ENCODE results near the gene TMEM209.
"Not testable (repeated sequence)": the region's sequence is repeated elsewhere in the genome, so short reads cannot be mapped to it uniquely, and the experiment has no call there.

The TMEM209 gene

DNA sequence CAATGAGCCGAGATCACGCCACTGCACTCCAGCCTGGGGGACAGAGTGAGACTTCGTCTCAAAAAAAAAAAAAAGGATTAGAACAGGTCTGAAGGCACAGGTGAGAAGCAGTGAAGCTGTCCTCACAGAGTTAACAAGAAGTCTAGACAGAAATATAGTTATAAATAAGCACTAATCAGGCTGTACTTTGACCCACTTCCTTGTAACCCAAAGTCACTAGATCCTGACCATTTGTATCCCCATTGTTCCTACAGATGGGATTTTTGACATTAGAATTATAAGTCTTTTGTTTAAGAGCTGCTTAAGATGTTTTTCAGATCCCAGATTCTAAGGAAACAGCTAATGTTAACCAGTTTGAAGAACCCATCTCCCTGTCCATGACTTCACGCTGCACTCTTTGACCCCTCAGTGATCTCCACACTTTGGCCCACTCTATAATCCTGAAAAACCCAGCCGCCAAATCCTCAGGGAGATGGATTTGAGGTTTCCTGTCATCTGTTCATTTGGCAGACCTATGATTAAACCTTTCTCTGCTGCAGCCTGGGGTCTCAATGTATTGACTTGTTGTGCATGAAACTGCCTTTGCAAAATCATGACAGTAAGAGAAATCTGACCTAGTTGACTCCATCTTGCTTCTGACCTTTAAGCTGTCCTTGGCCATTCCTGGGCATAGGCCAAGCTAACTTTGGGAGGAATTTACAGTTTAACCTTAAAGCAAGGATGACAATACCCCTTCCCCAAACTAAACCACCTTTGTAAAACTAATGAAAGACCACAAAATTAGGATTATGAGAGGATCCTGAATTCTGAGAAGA, 13.8 kb upstream of the TMEM209 start:
- in situ Hi-C loops (cut with MboI; ENCODE audit: low sequenced_read_pairs): no loop called here

GRCh38 chr7:130216750-130217149, 11.5 kb upstream of the TMEM209 start:
- in situ Hi-C loops (cut with MboI; ENCODE audit: low sequenced_read_pairs): no loop called here

GRCh38 chr7:130216025-130216424, 10.8 kb upstream of the TMEM209 start:
- in situ Hi-C loops (cut with MboI; ENCODE audit: low sequenced_read_pairs): no loop called here

GRCh38 chr7:130213828-130214227, 8.6 kb upstream of the TMEM209 start:
- in situ Hi-C loops (cut with MboI; ENCODE audit: low sequenced_read_pairs): no loop called here

DNA sequence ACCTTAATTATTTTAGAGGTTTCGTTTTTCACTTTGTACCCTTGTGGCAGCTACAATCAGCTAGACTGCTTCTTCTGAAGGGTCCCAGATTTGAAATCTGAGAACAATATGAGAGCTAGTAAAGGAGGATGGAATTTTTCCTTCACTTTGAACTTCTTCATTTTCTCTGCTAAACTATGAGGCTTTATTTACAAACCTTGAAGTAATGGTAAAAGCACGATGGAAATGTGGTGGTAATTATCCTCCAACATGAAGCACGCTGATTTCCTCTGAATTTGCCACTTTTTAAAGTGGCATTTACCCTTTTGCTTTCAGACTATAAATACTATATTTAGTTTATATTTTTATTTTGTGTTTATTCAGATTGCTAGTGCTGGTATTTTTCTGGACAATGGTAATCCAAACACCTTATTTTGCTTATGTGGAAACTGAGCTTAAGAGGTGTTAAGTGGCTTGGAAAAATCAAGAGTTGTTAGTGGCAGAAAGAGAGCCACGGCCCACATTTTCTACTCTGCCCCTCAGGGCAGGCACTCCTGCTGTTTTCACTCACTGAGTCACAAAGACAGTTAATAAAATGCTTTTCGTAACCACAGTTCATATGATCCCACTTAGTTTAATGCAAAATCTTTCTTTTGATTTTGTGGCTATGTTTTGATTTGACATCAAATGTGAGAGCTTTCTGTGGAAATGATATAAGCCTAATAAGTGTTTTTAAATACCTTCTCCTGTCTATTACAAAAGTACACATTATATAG, 5.2 kb upstream of the TMEM209 start:
- in situ Hi-C loops (cut with MboI; ENCODE audit: low sequenced_read_pairs): no loop called here

GRCh38 chr7:130208516-130208915, 3.3 kb upstream of the TMEM209 start:
- in situ Hi-C loops (cut with MboI; ENCODE audit: low sequenced_read_pairs): no loop called here

DNA sequence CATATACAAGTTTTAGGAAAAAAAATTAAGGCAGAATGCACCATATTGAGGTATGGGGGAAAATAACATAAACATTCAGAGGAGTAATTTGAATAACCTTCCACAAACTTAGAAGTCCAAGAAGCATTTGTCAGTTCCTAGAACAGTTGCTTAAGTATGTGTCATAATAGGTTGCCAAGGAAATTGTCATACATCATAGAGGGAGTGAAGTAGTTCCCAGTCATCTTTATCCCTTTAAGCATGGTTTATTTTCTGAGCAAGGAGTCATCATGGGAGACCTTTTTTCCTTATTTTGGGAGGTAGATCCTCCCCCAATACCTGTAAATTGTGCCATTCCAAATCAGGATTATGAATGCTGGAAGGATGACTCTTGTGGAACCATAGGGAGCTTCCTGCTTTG, 2.4 kb upstream of the TMEM209 start, which contains the start of gene SSMEM1:
SSMEM1 (plus strand) TSS at position 219 of the 400 bp plus-strand sequence; CDS start at position 270, 51 bp downstream.
- in situ Hi-C loops (cut with MboI; ENCODE audit: low sequenced_read_pairs): no loop called here

DNA sequence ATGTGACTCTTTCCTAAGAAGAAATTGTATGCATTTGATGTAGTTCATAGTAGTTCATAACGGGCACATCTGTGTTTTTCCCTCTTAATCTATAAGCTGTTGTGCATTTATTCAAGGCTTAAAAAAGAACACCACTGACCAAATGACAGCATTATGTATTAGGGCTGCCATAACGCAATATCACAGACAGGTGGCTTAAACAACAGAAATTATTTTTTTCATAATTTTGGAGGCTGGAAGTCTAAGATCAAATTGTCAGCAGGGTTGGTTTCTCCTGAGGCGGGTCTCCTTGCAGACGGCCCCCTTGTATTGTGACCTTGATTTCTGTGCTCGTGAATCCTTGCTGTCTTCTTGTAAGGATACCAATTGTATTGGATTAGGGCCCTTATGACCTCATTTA, 1.8 kb upstream of the TMEM209 start:
- in situ Hi-C loops (cut with MboI; ENCODE audit: low sequenced_read_pairs): no loop called here

DNA sequence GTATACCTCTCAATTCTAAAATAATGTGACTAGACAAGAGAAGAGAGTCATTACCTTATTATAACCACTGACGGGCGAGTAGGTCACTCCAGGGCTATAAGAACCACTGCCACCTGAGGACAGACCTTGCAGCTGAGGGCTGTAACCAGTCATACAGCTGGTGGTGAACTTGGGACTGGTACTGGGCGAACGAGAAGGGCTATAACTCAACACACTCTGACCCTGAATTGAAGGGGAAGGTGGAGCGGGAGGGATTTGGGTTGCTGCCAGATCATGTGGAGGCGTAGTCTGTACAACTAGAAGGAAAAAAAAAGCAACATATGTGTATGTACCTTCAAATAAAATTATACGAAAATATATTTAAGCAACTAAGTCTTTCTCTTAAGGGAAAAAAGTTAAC, 3.4 kb downstream of the TMEM209 start:
- in situ Hi-C loops (cut with MboI; ENCODE audit: low sequenced_read_pairs): no loop called here

- in situ Hi-C loops (cut with MboI; ENCODE audit: low sequenced_read_pairs): no loop called here
Observed at GRCh38 chr7:130197094-130197493, 8.1 kb downstream of the TMEM209 start.

DNA sequence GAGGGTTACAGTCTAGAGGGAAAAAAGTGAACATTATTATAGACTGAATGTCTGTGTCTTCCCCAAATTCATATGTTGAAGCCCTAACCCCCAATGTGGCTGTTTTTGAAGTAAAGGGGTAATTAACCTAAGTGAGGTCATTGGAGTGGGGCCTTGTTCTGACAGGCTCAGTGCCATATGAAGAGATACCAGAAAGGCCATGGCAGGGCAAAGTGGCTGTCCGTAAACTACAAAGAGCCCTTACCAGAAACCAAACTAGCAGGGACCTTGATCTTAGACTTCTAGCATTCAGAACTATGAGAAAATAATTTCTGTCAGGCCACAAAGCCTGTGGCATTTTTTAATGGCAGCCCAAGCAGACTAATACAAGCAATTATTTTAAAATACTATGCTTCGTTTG, 8.7 kb downstream of the TMEM209 start:
- in situ Hi-C loops (cut with MboI; ENCODE audit: low sequenced_read_pairs): no loop called here

- in situ Hi-C loops (cut with MboI; ENCODE audit: low sequenced_read_pairs): no loop called here
Observed at GRCh38 chr7:130195396-130195795, 9.8 kb downstream of the TMEM209 start.

- in situ Hi-C loops (cut with MboI; ENCODE audit: low sequenced_read_pairs): no loop called here
Observed at GRCh38 chr7:130191791-130192190, 13.4 kb downstream of the TMEM209 start.

GRCh38 chr7:130189343-130189742, 15.9 kb downstream of the TMEM209 start:
- in situ Hi-C loops (cut with MboI; ENCODE audit: low sequenced_read_pairs): no loop called here

DNA sequence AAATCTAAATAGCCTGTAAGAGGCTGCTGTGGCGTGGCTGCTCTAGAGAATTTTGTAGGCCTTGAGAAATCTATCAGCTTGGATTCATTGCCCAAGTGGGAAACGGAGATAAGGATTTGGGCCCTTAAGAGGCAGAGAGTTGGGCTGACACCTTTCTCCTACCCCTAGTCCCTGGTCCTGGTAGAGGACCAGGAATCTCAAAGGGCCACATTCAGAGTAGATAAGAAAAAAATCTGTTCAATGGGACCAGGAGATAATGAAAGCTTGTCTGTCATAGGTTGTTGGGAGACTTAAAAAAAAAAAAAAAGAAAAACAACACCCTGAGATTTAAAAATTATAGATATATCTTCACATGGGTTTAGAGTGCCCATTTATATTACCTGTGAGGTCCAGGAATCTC, 17.8 kb downstream of the TMEM209 start:
- in situ Hi-C loops (cut with MboI; ENCODE audit: low sequenced_read_pairs): no loop called here

DNA sequence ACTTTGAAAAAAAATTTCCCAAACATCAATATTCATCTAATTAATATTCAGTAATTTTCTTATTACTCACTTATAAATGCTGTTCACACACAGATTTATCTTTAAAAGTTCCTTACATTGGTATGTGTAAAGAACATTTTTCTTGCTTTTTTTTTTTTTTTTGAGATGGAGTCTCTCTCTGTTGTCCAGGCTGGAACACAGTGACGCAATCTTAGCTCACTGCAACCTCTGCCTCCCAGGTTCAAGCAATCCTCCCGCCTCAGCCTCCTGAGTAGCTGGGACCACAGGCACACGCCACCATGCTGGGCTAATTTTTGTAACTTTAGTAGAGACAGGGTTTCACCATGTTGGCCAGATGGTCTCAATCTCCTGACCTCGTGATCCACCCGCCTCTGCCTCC, 20.9 kb downstream of the TMEM209 start:
- in situ Hi-C loops (cut with MboI; ENCODE audit: low sequenced_read_pairs): not testable (repeated sequence)

DNA sequence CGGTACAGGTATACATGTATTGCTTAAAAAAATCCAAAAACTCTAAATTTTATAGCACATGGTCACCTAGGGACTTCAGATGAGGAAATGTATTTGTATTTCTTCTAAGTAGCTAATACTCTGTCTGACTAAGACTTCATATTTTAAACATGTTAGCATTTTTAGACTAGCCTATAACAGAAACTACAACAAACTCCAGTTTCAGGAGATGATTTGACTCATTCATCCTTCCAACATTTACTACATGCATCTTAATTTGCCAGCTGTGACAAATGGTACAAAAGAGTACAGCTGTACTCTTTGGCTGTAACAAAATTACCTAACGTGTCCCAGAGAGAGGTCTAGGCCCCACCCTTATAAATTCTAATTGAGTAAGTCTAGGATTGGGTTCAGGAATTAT, 22.2 kb downstream of the TMEM209 start:
- in situ Hi-C loops (cut with MboI; ENCODE audit: low sequenced_read_pairs): no loop called here

DNA sequence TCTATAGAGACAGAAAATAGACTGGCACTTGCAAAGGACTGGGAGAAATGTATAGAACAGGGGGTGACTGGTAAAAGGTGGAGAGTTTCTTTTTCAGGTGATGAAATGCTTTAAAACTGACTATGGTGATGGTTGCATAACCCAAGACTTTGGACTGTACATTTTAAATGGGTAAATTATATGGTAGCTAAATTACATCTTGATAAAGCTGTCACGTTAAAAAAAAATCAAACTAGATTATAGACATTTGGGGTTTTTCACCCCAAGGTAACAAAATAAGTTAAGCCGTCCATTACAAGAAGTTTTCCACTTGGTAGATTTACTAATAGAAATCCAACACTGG, 24.0 kb downstream of the TMEM209 start:
- in situ Hi-C loops (cut with MboI; ENCODE audit: low sequenced_read_pairs): no loop called here

DNA sequence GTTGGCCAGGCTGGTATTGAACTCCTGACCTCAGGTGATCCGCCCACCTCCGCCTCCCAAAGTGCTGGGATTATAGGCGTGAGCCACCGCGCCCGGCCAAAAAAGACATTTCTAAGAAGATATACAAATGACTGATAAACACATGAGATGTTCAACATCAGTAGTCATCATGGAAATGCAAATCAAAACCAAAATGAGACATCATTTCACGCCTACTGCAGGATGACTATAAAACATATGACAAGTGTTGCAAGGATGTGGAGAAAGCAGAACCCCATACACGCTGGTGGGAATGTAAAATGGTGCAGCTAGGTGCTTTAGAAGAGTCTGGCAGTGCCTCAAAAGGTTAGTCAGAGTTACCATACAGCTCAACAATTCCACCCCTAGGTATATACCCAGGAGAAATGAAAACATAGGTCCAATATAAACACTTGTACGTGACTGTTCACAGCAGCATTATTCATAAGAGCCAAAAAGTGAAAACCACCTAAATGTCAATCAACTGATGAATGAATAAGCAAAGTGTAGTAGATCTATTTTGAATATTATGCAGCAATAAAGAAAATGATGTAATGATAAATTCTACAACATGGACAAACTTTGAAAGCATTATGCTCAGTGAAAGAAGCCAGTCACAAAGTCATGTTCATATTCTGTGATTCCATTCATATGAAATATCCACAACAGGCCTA, 24.5 kb downstream of the TMEM209 start:
- in situ Hi-C loops (cut with MboI; ENCODE audit: low sequenced_read_pairs): no loop called here

DNA sequence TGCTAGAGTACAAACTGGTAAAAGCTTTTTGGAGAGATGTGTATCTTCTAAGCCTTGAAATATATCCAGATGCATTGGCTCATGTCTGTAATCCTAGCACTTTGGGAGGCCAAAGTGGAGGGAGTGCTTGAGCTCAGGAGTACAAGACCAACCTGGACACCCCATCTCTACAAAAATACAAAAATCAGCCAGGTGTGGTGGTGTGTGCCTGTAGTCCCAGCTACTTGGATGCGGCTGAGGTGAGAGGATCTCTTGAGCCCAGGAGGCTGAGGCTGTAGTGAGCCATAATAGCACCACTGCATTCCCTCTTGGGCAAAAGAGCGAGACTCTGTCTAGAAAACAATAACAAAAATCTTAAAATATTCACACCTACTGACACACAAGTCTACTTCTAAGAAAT, 25.6 kb downstream of the TMEM209 start:
- in situ Hi-C loops (cut with MboI; ENCODE audit: low sequenced_read_pairs): no loop called here

DNA sequence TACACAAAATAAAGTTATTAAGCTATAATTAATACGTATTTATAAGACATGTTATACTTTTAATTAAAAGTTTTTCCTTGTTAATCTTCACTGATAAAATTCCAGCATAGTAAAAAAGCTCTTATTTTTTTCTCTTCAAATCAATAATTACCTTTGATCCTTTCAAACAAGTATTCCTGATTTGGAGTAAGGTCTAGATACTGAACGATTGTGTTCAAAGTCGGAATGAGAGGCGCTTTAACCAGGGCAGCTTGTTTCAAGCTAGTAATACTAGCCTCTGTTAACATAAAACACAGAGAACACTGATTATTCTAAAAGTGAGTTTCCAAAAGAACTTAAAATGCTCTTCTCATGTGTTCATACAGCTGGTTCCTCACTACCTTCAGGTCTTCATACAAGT, 27.0 kb downstream of the TMEM209 start:
- in situ Hi-C loops (cut with MboI; ENCODE audit: low sequenced_read_pairs): no loop called here

Data from HL-60/S4 treated with retinoic acid at 250 ng/mL for 4 days and 3 days (cell line).